Vagina (tissue), 2 donors: ENCODE measurements around the gene CITED1.

Experiments
- CTCF ChIP-seq, 3 experiments: fragments of 450-650 bp in 2 of 3; fragments of 200-600 bp in 1 of 3; sonication (generic) in 1 of 3; IDR thresholded peaks; one replicate each; pipeline ENCODE4 v1.5.1; 2017 to 2019; ENCODE audit warnings: antibody characterized with exemption in 3 of 3, mild to moderate bottlenecking in 2 of 3, moderate library complexity in 2 of 3
- POLR2A ChIP-seq, 2 donors: fragments of 450-650 bp; IDR thresholded peaks; one replicate each; pipeline ENCODE4 v1.6.1; 2017; ENCODE audit warnings: antibody characterized with exemption in 2 of 2, mild to moderate bottlenecking in 2 of 2, moderate library complexity in 2 of 2
- POLR2AphosphoS5 ChIP-seq, 2 donors: sonication (generic); formaldehyde crosslinking; IDR thresholded peaks; one replicate each; pipeline ENCODE4 v1.9.0; 2017; ENCODE audit warnings: antibody characterized with exemption in 2 of 2, mild to moderate bottlenecking in 2 of 2, low read depth in 1 of 2; ENCODE audit not compliant: insufficient read depth in 1 of 2

GRCh38 chrX:72340041-72340440 lies 34.3 kb upstream of the CITED1 start:
- no peak for TF ChIP-seq CTCF (IDR thresholded peaks at IDR 0.05)
- no peak for TF ChIP-seq POLR2AphosphoS5 (IDR thresholded peaks at IDR 0.05; ENCODE audit: insufficient read depth in 1 of 2, low read depth in 1 of 2)
- TF ChIP-seq POLR2A (IDR thresholded peaks at IDR 0.05) = no peak
